GM12873 (cell line): ENCODE measurements around the gene CUL3.

Experiments
- TF ChIP-seq, protein P1 (sequence below): IDR thresholded peaks from 2 replicates; pipeline ENCODE4 v1.5.1; 2012; ENCODE audit warnings: low read depth, mild to moderate bottlenecking, moderate library complexity, low read length, control low read depth; ENCODE audit not compliant: insufficient read depth; ENCODE audit errors: missing control alignments

Gene CUL3

DNA sequence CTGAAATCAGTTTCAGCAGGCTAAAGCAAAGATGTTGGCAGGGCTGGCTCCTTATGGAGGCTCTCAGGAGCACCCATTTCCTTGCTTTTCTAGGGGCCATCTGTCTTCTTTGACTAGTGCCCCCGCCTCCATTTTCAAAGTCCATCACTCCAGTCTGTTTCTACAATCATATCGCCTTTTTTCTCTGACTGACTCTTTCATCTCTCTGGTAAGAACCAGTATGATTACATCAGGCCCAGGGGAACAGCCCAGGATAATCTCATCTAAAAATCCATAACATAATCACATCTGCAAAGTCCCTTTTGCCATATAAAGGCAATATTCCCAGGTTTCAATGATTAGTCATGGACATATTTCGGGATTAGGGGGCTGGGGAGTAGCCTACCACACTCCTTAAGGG is 57.0 kb downstream of the CUL3 start:
- TF ChIP-seq, protein P1, sequence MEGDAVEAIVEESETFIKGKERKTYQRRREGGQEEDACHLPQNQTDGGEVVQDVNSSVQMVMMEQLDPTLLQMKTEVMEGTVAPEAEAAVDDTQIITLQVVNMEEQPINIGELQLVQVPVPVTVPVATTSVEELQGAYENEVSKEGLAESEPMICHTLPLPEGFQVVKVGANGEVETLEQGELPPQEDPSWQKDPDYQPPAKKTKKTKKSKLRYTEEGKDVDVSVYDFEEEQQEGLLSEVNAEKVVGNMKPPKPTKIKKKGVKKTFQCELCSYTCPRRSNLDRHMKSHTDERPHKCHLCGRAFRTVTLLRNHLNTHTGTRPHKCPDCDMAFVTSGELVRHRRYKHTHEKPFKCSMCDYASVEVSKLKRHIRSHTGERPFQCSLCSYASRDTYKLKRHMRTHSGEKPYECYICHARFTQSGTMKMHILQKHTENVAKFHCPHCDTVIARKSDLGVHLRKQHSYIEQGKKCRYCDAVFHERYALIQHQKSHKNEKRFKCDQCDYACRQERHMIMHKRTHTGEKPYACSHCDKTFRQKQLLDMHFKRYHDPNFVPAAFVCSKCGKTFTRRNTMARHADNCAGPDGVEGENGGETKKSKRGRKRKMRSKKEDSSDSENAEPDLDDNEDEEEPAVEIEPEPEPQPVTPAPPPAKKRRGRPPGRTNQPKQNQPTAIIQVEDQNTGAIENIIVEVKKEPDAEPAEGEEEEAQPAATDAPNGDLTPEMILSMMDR: no peak

DNA sequence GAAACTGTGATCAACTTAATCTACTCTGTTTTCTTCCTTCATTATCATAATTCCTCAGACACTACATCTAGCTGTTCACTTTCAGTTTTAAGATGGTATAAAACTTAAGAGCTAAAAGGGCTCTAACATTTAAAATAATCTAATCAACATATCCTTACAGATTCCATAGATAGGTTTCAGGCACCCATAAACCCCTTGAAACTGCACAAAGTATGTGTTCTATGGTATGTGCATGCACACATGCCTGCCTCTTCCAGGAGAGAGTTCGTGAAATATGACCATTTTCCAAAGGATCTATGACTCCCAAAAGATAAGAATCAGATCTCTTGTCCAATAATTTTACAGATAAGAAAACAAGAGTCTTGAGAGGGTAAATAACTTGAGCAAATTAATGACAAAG is 59.4 kb downstream of the CUL3 start:
- TF ChIP-seq, protein P1: no peak

DNA sequence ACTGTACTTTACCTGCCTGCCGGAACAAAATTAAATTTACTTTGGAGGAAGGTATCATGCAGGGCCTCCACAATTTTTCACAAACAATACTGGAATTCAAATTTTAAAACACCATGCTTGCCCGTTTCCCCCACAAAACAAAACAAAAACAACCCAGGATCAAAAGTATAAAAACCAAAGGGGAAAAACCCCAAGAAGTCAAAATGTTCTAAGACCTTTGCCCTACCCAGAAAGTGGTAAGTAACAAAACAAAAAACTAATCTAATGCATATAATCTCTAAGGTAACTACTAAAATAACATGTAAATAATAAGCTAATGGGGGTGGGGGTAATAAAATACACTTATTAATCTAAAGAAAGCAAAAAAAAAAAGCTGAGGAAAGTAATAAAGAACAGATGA is 60.5 kb downstream of the CUL3 start:
- TF ChIP-seq, protein P1: no peak

DNA sequence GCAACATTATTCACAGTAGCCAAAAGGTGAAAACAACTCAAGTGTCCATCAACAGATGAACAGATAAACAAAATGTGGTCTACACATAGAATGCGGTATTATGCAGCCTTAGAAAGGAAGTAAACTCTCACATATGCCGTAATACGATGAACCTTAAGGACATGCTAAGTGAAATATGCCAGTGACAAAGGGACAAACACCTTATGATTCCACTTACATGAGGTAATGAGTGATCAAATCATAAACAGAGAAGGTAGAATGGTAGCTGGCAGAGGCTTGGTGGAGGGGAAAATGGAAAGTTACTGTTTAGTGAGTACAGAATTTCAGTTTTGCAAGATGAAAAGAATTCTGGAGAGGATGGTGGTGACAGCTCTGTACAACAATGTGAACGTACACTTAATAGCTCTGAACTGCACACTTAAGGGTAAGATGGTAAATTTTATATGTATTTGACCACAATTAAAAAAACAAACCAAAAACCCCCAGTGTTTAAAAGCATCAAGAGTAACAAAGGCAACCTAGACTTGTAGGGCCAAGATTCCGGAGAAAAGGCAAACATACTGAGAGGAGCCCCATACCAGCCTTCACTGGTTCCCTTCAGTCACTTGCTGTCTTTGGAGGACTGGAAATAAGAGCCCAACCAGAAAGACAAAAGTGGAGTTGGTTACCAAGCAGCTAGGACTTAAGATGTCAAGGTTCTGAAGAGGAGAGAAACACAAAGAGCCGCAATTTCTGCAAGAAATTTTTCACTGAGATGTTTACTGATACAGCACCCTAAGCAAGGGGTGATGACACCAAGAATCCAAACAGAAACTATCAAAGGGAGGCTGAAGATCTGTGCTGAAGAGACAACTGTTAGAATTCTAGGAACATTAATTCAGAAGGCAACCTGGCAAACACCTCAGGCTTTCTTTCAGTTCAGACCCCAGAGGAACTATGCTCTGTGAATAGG is 61.3 kb downstream of the CUL3 start:
- TF ChIP-seq, protein P1: no peak

DNA sequence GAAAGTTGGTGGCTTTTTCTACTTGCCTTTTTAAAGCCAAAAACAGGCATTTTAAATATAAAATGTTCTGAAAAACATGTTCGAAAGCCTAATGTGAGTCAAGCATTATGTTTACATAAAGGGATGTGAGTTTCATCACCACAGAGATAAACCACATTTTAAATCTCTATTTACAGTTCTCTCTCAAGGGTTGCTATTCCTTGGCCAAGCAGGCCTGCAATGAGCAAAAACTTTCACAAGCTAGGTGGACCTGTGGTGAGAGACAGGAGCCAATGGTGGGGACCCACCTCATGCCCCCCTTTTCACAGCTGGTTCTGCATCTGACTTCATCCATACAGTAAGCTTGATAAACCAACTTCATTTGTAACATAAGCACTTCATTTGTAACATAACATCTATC is 65.1 kb downstream of the CUL3 start:
- TF ChIP-seq, protein P1: no peak

DNA sequence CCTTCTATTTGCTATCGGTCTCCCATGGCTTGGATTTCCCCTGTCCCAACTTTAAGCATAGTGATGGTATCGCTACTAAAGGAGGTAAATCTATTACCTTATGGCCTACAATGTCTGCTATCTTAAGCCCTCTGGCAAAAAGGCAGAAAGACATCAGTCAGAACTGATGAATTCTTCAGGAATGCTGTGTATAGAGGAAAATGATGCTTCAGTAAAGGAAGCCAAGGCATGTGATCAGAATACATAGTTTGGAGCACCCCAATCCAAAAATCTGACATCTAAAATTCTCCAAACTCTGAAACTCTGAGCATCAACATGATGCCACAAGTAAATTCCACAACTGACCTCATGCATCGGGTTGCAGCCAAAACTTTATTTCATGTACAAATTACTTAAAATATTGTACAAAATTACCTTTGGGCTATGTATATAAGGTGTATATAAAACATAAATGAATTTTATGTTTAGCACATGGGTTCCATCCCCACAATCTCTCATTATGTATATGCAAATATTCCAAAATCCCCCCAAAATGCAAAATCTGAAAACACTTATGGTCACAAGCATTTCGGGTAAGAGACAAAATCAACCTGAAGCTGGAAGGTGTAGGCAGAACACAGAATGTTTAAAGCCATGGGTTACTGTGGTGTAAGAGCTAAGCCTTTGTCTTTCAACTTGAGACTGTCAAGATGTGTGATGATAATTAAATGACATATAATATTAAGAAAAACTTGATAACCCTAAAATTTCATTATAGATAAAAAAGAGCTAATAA is 66.2 kb downstream of the CUL3 start:
- TF ChIP-seq, protein P1: no peak

DNA sequence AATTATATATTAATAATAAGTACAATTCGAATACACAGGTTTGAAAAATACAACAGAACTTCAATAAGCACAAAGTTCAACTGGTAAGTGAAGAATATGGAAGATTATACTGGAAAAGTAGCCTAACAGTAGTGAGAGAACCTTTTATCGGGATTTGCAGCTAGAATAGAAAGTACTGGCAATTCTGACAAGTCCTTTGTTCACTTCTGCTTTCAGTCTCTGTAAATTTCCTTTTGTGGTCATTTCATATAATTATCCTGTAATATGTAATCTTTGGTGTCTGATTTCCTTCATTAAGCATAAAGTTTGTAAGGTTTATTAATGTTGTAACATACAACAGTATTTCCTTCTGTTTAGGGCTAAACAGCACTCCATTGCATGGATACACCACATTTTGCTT is 67.2 kb downstream of the CUL3 start:
- TF ChIP-seq, protein P1: no peak
